IPS DF 19.7 (cell line): Measurements from ENCODE around the gene EPHB2.

Source experiments
- DNase-seq: peaks from one replicate; pipeline ENCODE4 v3.0.0-alpha.2; 2013; ENCODE audit warnings: low read depth, low spot score

EPHB2 gene

DNA sequence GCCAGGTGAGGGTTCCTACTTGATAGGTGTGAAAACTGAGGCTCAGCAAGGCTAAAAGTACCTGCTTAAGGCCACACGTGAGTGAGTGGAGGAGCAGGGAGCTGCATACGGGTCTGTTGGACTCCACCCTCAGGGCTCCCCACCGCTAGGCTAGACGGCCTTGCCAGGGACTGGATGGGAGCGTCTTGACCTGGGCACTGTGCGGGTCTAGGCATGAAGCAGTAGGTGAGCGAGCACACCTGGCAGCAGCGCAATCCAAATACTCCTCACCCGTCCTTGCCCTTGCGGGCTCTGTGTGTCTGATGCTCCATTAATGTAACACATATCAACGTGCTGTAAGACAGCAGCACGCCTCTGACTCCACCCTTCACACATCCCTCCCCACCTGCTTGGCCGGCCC, 168.0 kb downstream of the EPHB2 start:
- no peak for DNase-seq

DNA sequence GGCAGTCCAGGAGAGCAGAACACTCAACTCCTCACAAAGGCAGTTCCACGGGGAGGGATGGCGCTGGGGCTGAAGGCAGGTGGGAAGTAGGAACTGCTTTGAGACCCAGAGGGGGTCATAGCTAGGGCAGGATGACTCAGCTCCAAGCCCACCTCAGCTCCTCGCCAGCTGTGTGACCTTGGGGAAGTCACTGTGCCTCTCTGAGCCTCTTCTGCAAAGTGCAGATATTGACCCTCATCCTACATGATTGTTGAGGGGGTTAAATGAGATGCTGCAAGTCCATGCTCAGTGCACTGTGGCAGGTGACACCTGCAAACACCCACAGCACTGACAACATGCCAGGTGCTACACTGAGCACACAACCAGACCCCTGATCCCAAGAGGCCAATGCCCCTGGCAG, 168.8 kb downstream of the EPHB2 start:
- no peak for DNase-seq

DNA sequence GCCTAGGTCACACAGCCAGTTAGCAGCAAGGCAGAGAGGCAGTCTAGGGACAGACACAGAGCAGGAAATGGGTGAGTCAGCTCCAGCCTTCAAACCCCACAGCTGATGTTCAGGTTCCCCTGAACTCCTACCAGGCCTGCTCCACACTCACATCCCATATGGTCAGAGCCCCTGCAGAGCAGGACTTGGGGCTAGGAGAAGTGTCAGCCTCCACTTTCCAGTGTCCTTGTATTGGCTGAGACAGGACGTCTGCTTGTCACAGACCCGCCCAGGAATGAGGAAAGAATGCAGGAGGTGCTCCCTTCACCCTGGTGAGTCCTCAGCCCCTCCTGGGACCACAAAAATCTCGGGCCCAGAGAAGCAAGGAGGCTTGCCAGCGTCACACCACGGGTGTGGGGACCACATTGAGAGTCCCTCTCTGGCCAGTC, 169.5 kb downstream of the EPHB2 start:
- DNase-seq: no peak

DNA sequence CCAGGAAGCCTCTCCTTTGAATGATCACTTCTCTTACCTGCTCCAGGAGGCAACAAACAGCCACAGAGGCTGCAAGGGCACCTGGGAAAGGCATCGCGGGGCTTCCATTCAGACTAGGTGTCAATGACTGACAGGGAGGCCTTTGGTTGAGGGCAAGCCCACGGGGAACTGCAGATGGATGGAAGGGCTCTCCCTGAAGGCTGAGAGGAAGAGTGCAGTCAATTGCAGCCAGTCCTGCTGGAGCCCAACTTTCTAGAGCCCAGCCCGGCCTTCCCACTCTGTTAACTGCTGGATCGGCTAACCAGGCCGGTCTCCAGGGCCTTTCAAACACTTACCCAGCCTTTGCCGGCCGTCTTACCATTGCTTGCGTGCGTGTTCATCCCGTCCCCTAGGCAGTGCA, 172.8 kb downstream of the EPHB2 start:
- DNase-seq: no peak

DNA sequence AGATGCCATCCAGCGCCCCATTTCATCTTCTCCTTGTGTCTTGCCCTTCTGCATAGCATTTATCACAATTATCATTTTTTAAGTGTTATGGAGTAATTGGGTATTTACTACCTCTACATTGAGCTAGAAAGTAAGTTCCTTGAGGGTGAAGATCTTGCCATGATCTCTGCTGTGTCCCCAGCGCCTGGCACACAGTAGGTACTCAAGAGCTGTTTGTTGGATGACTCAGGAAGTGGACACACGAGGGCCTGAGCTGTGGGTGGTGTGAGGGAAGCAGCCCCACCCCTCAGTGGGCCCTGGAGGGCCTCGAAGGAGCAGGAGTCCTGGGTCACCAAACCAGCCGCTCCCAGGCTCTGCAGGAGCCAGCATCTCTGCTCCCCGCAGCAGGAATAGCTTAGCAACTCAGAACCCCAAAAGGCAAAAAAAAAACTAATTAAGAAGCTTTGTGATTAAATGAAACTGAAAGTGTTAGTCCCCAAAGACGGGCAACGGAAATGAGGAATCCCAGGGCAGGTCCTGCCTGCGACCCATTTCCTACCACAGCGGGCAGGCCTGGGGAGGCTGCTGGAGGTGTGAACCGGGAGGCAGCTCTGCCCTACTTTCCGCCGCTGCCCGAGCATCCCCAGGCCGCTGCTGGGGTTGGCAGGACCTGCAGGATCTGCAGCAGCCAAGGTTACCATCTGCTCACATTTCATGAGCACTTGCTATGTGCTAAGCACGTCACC, 174.3 kb downstream of the EPHB2 start:
- DNase-seq: no peak

DNA sequence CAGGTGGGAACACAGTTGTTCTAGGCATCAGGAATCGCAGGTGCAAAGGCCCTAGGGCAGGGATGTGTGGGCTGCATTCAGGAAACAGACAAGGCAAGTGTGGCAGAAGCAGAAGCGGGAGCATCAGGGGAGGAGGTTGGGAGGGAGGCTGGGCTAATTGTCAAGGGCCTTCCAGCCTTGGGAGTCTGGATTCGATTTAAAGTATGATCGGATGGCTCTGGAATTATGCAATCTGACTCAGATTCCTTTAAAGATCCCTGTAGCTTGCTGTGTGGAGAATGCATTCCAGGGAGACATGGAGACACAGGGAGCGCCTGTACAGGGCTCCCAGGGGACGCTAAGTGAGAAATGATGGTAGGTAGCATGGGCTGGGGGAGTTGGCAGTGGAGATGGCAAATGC, 175.6 kb downstream of the EPHB2 start:
- DNase-seq: no peak

DNA sequence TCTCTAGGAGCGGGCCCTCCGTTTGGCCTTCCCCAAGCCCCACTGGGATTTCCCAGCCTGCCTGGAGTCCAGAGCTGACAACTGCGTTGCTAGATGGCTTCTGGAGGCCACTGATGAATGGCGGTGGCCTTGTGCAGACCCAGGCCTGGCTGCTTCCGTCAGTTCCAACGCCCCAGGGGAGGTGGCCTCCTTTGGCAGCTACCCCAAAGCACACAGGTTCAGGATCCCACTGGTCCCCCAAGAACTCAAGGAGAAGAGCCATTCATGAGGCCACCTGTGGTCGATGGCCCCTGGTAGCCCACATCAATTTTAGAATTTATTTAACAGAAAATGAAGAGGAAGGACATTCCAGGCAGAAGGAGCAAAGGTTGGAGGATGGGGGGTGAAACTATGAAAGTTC, 176.9 kb downstream of the EPHB2 start:
- DNase-seq: no peak

DNA sequence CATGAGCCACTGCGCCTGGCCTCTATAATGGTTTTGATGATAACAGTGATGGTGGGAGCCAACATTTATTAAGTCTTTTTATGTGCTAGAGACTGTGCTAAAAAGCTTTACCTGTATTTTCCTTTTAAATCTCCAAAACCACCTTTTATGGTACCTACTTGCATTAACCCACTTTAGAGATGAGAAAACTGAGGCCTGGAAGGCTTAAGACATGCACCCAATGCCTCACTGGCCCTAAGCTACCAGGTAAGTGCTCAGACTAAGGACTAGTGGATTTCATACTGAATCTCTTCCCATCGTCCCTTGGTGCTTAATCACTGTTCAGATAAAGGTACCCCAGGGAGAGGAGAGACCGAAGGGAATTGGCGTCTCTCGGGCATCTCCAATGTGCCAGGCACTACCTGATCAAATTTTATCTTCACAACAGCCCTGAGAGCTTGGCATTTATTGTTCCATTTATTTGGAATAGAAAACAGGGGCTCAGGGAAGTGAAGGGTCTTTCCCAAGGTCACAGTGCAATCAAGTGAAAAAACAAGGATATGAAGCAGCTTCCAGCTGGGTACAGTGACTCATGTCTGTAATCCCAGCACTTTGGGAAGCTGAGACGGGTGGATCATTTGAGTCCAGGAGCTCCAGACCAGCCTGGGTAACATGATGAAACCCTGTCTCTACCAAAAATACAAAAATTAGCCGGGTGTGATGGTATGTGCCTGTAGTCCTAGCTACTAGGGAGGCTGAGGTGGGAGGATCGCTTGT, 177.9 kb downstream of the EPHB2 start:
- no peak for DNase-seq

DNA sequence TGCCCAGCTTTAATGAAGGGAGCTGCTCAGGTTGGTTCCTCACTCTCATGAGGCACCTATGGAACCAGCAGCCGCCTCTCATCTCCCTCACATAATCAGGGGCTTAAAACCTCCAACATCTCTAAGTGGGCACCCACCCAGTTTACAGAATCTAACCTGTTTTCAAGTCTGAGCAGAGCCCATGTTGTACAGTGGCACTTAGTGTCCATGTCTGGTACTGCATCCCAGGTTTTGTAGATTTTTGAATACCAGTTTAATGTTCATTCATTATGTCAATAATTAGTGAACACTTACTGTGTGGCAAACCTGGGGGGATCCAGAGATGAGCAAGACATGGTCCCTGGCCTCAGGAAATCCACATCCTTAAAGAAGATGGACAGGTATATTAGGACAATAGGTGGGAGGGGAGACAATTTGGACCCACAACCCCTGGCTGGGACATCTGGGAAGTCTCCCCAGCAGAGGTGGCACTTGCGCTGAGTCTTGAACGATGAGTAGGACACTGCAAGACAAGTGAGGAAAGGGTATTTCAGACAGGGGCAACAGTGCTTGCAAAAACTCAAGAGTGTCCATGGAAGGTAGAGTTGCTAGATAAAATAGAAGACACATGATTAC, 178.7 kb downstream of the EPHB2 start:
- no peak for DNase-seq

DNA sequence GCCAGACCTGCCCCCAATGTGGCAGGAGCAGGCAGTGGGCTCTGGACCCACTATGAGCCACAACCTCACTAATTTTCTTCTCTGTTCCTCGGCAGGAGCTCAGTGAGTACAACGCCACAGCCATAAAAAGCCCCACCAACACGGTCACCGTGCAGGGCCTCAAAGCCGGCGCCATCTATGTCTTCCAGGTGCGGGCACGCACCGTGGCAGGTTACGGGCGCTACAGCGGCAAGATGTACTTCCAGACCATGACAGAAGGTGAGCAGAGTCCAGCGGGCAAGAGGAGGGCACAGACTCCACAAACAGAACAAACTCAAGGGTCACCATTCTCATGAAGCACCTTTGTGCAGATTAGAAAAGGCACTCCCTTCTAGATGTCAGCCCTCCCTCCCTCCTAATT, 182.2 kb downstream of the EPHB2 start:
- no peak for DNase-seq

DNA sequence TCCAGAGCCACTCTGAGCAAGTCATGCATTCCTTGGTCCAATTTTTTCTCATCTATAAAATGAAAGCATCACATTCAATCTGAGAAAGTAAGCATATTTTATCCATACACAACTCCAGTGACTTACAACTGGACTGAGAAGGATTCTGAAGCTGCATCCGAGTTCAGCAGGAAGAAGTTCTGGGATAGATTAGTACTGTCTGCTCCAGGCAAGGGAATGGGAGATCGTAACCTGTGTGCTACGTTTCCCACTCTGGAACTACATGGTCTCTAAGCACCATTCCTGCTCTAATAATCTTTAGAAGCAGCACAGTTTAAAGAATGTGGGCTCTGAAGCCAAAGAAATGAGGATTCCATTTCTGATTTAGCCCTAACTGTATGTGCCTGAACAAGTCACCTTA, 182.7 kb downstream of the EPHB2 start:
- DNase-seq: no peak

DNA sequence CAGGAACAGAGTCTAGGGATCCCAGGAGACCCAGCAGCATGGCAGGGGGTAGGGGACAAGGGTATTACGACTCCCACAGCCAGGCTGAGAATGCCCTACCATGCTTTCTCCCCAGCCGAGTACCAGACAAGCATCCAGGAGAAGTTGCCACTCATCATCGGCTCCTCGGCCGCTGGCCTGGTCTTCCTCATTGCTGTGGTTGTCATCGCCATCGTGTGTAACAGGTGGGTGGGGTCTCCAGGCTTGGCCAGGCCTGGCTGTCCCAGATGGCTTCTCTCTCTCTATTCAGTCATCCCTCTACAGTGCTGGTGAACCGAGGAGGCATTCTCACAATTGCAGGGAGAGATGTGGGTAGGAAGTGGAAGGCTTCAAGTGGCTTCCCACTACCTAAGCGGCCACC, 184.7 kb downstream of the EPHB2 start:
- no peak for DNase-seq

DNA sequence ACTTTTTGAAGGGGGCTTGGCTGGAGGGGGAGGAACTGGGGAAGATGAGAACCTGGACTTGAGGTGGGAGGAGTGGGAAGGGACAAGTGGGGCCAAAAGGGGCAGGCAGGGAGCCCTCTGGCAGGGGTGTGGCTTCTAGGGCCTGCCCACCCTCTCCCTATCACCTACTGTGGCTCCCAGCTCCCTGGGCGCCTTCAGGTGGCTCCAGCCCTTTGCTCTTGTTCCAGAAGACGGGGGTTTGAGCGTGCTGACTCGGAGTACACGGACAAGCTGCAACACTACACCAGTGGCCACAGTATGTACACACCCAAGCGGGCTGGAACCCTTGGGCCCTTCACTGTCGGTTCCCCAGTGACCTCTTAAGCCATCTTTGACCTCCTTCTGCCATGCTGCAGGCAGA, 185.5 kb downstream of the EPHB2 start:
- no peak for DNase-seq

DNA sequence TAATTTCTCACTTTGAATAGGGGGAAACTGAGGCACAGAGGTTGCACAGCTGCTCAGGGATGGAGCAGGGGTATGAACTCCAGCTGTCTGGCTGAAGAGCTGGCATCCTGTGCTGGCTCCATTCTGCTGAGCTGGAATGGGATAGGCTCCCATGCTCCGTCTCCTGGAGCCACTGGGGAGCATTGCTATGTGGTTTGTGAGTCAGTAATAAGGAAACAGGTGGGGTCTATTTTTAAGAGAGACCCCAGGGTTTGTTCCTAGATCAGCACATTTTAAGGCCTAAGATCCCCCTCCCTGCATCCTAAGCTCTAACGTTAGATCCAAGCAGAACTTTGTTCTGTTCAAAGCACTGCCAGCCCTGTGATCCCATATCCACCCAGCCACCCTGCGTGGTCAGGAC, 189.8 kb downstream of the EPHB2 start:
- no peak for DNase-seq

DNA sequence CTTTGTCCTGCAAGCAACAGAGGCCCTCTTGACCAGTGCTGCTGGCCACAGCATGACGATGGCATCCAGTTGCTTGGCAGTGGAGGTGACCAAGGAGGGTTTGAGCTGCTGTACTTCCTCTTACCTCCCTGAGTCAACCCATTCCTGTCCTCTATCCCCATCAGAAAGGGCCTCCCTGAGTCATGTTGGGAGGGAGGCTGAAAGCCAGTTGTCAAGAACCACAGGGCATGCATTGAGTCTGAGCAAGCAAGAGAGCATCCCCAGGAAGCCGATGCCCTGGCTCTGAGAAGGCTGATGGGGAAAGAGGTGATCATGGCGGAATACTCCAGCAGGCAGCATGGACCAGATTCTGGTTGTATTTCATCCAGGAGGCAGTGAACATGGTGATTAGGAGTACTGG, 192.5 kb downstream of the EPHB2 start:
- no peak for DNase-seq

DNA sequence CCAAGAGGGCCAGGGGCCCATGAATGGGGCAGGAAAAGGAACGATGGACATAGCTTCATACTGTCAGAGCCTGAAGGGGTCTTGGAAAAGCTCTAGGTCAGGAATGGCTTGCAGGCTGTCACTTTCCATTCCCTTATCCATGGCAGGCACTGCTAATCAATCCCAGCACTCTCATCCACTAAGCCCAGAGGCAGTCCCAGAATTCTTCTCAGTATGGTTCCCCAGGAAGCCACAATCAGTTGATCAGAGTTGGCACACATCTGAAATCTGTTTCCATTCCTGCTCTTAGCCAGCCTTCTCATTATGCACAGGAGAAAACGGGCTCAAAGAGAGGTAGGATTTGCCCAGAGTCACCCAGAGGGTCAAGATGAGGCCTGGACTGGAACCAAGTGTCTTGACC, 196.3 kb downstream of the EPHB2 start:
- no peak for DNase-seq

DNA sequence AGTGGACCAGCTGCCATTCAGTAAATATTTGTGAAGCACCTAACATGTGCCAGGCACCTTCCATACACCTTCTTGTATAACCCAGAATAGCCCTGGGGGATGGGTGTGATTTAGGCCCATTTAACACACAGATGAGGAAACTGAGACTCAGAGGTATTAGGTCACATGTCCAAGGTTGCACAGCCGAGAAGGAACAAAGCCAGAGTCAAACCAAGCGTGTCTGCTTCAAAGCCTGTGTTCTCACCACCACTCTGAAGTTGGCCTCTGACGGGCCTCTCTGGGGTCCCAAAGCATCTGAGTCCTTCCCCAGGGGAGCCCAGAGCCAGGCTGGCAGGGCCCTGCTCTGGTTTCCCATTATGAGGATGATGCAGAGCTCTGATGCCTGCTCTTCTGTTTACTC, 196.9 kb downstream of the EPHB2 start:
- no peak for DNase-seq

DNA sequence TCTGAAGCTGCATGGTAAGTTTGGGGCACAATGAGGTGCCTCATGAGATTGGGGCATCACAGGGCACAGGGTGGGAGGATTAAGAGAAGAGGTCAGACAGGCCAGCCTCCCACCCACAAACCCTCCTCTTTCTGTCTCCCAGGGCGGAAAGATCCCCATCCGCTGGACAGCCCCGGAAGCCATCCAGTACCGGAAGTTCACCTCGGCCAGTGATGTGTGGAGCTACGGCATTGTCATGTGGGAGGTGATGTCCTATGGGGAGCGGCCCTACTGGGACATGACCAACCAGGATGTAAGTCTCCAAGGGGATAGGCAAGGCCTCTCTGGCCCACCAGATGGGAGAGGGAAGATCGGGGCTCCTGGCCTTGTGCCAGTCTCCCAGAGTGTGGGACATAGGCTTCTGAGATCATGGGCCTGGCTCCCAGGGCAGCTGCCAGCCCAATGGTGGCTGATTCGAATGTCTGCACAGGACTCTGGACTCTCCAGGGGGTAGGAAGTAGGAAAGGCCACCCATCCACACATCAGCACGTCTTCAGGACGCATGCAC, 198.3 kb downstream of the EPHB2 start:
- no peak for DNase-seq

DNA sequence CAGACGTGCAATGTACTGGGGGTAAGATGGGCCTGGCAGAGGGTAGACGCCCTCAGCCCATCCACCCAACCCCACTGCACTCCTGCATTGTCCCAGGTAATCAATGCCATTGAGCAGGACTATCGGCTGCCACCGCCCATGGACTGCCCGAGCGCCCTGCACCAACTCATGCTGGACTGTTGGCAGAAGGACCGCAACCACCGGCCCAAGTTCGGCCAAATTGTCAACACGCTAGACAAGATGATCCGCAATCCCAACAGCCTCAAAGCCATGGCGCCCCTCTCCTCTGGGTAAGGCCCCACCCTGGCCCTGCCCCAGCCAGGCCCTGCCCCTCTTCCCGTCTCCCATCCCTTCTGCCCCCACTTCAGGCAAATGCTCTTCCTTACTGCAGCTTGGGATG, 199.6 kb downstream of the EPHB2 start:
- no peak for DNase-seq

DNA sequence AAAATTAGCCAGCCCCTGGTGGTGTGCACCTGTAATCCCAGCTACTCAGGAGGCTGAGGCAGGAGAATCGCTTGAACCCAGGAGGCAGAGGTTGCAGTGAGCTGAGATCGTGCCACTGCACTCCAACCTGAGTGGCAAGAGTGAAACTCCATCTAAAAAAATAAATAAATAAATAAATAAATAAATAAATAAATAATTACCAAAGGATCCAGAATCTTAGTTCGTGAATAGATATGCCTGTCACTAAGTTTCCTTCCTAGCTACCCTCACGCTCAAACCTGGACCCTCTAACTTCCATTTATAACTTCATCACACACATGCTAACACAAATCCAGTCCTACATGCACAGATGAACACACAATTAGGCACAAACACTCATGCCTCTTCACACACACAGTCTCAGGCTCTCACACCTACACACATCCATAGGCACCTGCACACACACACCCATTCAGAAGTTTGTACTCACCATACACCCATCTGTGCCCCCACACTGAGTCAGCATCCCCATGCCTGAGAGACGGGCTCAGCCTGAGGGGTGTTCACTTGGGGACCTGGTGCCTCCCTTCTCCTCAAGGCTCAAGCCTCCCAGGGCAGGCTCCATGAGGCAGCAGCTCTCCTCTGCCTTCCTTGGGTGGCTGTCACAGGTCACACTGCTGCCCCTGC, 200.5 kb downstream of the EPHB2 start:
- DNase-seq: no peak

DNA sequence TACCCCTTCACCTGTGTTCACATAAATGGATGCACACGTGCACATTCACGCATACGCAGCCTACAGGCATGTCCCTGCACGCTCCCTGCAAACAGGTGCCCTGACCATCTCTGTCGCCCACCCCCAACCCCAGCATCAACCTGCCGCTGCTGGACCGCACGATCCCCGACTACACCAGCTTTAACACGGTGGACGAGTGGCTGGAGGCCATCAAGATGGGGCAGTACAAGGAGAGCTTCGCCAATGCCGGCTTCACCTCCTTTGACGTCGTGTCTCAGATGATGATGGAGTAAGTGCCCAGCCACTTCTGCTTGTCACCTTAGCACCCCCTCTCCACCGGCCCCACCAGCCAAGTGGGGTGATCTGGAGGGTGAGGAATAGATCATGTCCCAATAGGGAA, 201.7 kb downstream of the EPHB2 start:
- DNase-seq: no peak
